Karpas-422 (cell line): ENCODE results near the gene MAD1L1. TPM values are rescaled to one million over a fixed set of nuclear protein-coding genes. Genes with fewer than 3 reads are reported as not detected.
"Not testable (repeated sequence)": the region's sequence is repeated elsewhere in the genome, so short reads cannot be mapped to it uniquely, and the experiment has no call there.

ENCODE experiments used
- DNase-seq: peaks from one replicate; pipeline ENCODE4 v3.0.0-alpha.2; 2015
- H2AFZ ChIP-seq: fragments of 200-600 bp; sonication (generic); 2 replicates; pipeline ENCODE4 v1.6.1; 2014; ENCODE audit warnings: antibody characterized with exemption, low read length, mixed read lengths
- H3K27ac ChIP-seq: fragments of 200-600 bp; sonication (generic); 2 replicates; pipeline ENCODE4 v1.5.1; 2014; ENCODE audit warnings: mild to moderate bottlenecking, low read length, moderate library complexity
- H3K27me3 ChIP-seq: fragments of 200-600 bp; sonication (generic); 2 replicates; pipeline ENCODE4 v1.6.1; 2014; ENCODE audit warnings: low read length, mixed read lengths
- H3K36me3 ChIP-seq: fragments of 200-600 bp; sonication (generic); 2 replicates; pipeline ENCODE4 v1.6.1; 2014; ENCODE audit warnings: low read length, mixed read lengths; ENCODE audit not compliant: insufficient read depth
- H3K4me1 ChIP-seq: fragments of 200-600 bp; sonication (generic); 2 replicates; pipeline ENCODE4 v1.6.1; 2014; ENCODE audit warnings: mild to moderate bottlenecking, low read length, mixed read lengths
- H3K4me2 ChIP-seq: fragments of 200-600 bp; sonication (generic); 2 replicates; pipeline ENCODE4 v1.6.1; 2014; ENCODE audit warnings: low read length, low read depth, mild to moderate bottlenecking; ENCODE audit not compliant: poor library complexity, severe bottlenecking
- H3K4me3 ChIP-seq: fragments of 200-600 bp; sonication (generic); 2 replicates; pipeline ENCODE4 v1.5.1; 2014; ENCODE audit warnings: mild to moderate bottlenecking, antibody characterized with exemption, low read length, mixed read lengths
- H3K79me2 ChIP-seq: fragments of 200-600 bp; sonication (generic); 2 replicates; pipeline ENCODE4 v1.6.1; 2014; ENCODE audit warnings: mild to moderate bottlenecking, low read length, mixed read lengths
- H3K9ac ChIP-seq: fragments of 200-600 bp; sonication (generic); 2 replicates; pipeline ENCODE4 v1.6.0; 2014; ENCODE audit warnings: low read length
- H3K9me2 ChIP-seq: fragments of 200-600 bp; sonication (generic), shearing (Covaris generic); replicated peaks from 2 replicates; pipeline ENCODE4 v1.6.0; 2014; ENCODE audit warnings: mild to moderate bottlenecking, low read length, moderate library complexity; ENCODE audit not compliant: insufficient read depth
- H3K9me3 ChIP-seq: fragments of 300-700, 200-600 bp; sonication (generic); 2 replicates; pipeline ENCODE4 v1.6.1; 2014; ENCODE audit warnings: low read length, mixed read lengths
- H4K20me1 ChIP-seq: fragments of 200-600 bp; sonication (generic); 2 replicates; pipeline ENCODE4 v1.6.1; 2014; ENCODE audit warnings: mild to moderate bottlenecking, antibody characterized with exemption, low read length, low read depth; ENCODE audit not compliant: insufficient read depth
- total RNA-seq: library from RNA; depleted of rRNA; stranded (reverse); fragments of >200 nt; shearing (Covaris generic); gene quantifications from 2 replicates; pipeline ENCODE4 v1.2.3, GENCODE V29; 2014; ENCODE audit warnings: low replicate concordance

MAD1L1 gene
- total RNA-seq, 1 experiment from 2014 or later = 38.6 TPM

- Histone ChIP-seq H3K9me3 (no peaks in the 10 kb centered on the region; the same call in 1 of the 2 replicates), H4K20me1 (no peaks in the 10 kb centered on the region), H3K27ac (no peak overlapping the region), H3K4me1 (no peaks in the 10 kb centered on the region), H3K9me2 (no peaks in the 10 kb centered on the region), H3K4me3 (no peak overlapping the region), H3K4me2 (no peak overlapping the region), H3K36me3 (no peaks in the 10 kb centered on the region), H3K79me2 (no peaks in the 10 kb centered on the region), H2AFZ (no peak overlapping the region), H3K9ac (no peak overlapping the region), H3K27me3 (no peaks in the 10 kb centered on the region)
- no peak for DNase-seq
Observed at GRCh38 chr7:1829111-1829510, 403.6 kb downstream of the MAD1L1 start.

GRCh38 chr7:1828170-1828569 lies 404.6 kb downstream of the MAD1L1 start:
- H2AFZ ChIP-seq, H3K9me2 ChIP-seq, H4K20me1 ChIP-seq, H3K4me3 ChIP-seq, H3K79me2 ChIP-seq, H3K4me2 ChIP-seq, H3K36me3 ChIP-seq, H3K27ac ChIP-seq, H3K9ac ChIP-seq, H3K9me3 ChIP-seq, H3K4me1 ChIP-seq, H3K27me3 ChIP-seq, DNase-seq: not testable (repeated sequence)

- not testable (repeated sequence) for H3K27me3 ChIP-seq, H3K36me3 ChIP-seq, H3K4me3 ChIP-seq, H3K9me2 ChIP-seq, H3K4me2 ChIP-seq, H2AFZ ChIP-seq, H3K9me3 ChIP-seq, H3K9ac ChIP-seq, H4K20me1 ChIP-seq, H3K27ac ChIP-seq, H3K4me1 ChIP-seq, H3K79me2 ChIP-seq, DNase-seq
Observed at GRCh38 chr7:1827521-1827981, 405.2 kb downstream of the MAD1L1 start.

DNA sequence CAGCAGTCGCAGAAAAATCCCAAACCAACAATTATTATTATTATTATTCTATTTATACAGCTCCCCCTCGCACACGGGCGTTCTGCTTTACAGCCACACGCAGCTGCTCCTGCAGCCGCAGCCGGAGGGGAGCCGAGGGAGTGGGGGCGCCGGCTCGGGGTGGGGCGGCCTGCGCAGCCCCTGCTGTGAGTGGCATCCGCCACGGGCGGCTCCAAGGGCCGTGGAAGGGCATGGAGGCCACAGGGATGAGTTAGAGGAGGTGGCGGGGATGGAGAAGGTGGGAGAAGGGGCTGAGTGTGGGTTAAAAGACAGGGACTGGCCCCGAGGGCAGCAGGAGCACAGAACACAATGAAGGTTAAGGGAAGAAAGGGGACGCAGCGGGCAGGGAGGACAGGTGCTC lies 405.8 kb downstream of the MAD1L1 start:
- H4K20me1 ChIP-seq, H3K9me3 ChIP-seq, H3K9ac ChIP-seq, H3K4me2 ChIP-seq, DNase-seq, H2AFZ ChIP-seq, H3K27ac ChIP-seq, H3K9me2 ChIP-seq, H3K4me1 ChIP-seq, H3K4me3 ChIP-seq, H3K27me3 ChIP-seq, H3K79me2 ChIP-seq, H3K36me3 ChIP-seq: not testable (repeated sequence)

GRCh38 chr7:1825897-1826741 lies 406.6 kb downstream of the MAD1L1 start:
- no peaks in the 10 kb centered on the region for H4K20me1 ChIP-seq
- no peak overlapping the region for H2AFZ ChIP-seq
- no peak overlapping the region for H3K4me3 ChIP-seq
- no peaks in the 10 kb centered on the region for H3K4me1 ChIP-seq
- H3K4me2 ChIP-seq = no peak overlapping the region
- no peaks in the 10 kb centered on the region for H3K27me3 ChIP-seq
- no peaks in the 10 kb centered on the region for H3K36me3 ChIP-seq
- no peak for DNase-seq
- no peaks in the 10 kb centered on the region; the same call in 1 of the 2 replicates for H3K9me3 ChIP-seq
- no peaks in the 10 kb centered on the region for H3K9me2 ChIP-seq
- H3K27ac ChIP-seq = no peak overlapping the region
- no peak overlapping the region for H3K9ac ChIP-seq
- no peaks in the 10 kb centered on the region for H3K79me2 ChIP-seq

DNA sequence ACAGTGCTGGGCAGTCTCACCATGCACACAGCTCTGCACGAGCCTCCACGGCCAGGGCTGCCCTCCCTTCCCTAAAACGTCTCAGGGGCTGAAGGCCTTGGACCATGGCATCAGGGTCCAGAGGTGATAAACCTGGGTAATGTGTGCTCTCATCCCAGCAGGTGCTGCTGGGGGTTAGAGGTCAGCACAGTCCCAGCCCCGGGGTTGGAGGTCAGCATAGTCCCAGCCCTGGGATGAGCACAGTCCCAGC lies 407.2 kb downstream of the MAD1L1 start:
- not testable (repeated sequence) for H3K4me3 ChIP-seq, H3K4me1 ChIP-seq, H3K9me2 ChIP-seq, H3K9ac ChIP-seq, H3K36me3 ChIP-seq, H2AFZ ChIP-seq, H3K4me2 ChIP-seq, H3K27ac ChIP-seq, H3K27me3 ChIP-seq, H3K9me3 ChIP-seq, DNase-seq, H3K79me2 ChIP-seq, H4K20me1 ChIP-seq

- H3K4me1 ChIP-seq, DNase-seq, H3K9me3 ChIP-seq, H4K20me1 ChIP-seq, H3K36me3 ChIP-seq, H3K79me2 ChIP-seq, H2AFZ ChIP-seq, H3K4me3 ChIP-seq, H3K27me3 ChIP-seq, H3K9ac ChIP-seq, H3K9me2 ChIP-seq, H3K4me2 ChIP-seq, H3K27ac ChIP-seq: not testable (repeated sequence)
Observed at GRCh38 chr7:1824882-1825646, 407.7 kb downstream of the MAD1L1 start.

GRCh38 chr7:1824151-1824881 lies 408.4 kb downstream of the MAD1L1 start:
- H2AFZ ChIP-seq, H3K9me2 ChIP-seq, H3K36me3 ChIP-seq, H3K4me1 ChIP-seq, H4K20me1 ChIP-seq, H3K79me2 ChIP-seq, DNase-seq, H3K9me3 ChIP-seq, H3K4me3 ChIP-seq, H3K27ac ChIP-seq, H3K4me2 ChIP-seq, H3K27me3 ChIP-seq, H3K9ac ChIP-seq: not testable (repeated sequence)
